ENCODE measurements around the gene VPS37C.

Gene VPS37C

DNA sequence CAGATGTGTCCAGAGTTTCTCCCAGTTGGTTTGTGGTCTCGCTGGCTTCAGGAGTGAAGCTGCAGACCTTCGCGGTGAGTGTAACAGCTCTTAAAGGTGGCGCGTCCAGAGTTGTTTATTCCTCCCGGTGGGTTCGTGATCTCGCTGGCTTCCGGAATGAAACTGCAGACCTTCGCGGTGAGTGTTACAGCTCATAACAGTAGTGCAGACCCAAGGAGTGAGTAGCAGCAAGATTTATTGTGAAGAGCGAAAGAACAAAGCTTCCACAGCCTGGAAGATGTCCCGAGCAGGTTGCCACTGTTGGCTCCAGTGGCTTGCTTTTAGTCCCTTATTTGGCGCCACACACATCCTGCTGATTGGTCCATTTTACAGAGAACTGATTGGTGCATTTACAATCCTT, 40.2 kb upstream of the VPS37C start:
- Histone ChIP-seq H3K9ac (ENCODE audit: low read length) (no peak overlapping the region), H3K4me3 (ENCODE audit: low read length) (no peak overlapping the region), H3K27ac (ENCODE audit: low read length) (no peak overlapping the region), H3K27me3 (ENCODE audit: low read depth, low read length) (peaks cover 5% of the 10 kb centered on the region; the same call in 1 of the 2 replicates), H2AFZ (ENCODE audit: low read depth, low read length) (no peak overlapping the region), H3K9me3 (ENCODE audit: insufficient read depth, low read length) (no peaks in the 10 kb centered on the region), H3K79me2 (ENCODE audit: low read length) (no peaks in the 10 kb centered on the region), H3K4me2 (ENCODE audit: low read length) (no peak overlapping the region), H3K4me1 (ENCODE audit: low read length) (no peaks in the 10 kb centered on the region), H3K36me3 (replicated peaks; ENCODE audit: low read depth, low read length) (no peaks in the 10 kb centered on the region), H4K20me1 (ENCODE audit: insufficient read depth, low read length) (no peaks in the 10 kb centered on the region)
- TF ChIP-seq, protein P1, sequence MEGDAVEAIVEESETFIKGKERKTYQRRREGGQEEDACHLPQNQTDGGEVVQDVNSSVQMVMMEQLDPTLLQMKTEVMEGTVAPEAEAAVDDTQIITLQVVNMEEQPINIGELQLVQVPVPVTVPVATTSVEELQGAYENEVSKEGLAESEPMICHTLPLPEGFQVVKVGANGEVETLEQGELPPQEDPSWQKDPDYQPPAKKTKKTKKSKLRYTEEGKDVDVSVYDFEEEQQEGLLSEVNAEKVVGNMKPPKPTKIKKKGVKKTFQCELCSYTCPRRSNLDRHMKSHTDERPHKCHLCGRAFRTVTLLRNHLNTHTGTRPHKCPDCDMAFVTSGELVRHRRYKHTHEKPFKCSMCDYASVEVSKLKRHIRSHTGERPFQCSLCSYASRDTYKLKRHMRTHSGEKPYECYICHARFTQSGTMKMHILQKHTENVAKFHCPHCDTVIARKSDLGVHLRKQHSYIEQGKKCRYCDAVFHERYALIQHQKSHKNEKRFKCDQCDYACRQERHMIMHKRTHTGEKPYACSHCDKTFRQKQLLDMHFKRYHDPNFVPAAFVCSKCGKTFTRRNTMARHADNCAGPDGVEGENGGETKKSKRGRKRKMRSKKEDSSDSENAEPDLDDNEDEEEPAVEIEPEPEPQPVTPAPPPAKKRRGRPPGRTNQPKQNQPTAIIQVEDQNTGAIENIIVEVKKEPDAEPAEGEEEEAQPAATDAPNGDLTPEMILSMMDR (IDR thresholded peaks at IDR 0.05; ENCODE audit: low read depth, low read length): no peak
- no peak for TF ChIP-seq EZH2phosphoT487 (IDR thresholded peaks at IDR 0.05; ENCODE audit: low read depth)

DNA sequence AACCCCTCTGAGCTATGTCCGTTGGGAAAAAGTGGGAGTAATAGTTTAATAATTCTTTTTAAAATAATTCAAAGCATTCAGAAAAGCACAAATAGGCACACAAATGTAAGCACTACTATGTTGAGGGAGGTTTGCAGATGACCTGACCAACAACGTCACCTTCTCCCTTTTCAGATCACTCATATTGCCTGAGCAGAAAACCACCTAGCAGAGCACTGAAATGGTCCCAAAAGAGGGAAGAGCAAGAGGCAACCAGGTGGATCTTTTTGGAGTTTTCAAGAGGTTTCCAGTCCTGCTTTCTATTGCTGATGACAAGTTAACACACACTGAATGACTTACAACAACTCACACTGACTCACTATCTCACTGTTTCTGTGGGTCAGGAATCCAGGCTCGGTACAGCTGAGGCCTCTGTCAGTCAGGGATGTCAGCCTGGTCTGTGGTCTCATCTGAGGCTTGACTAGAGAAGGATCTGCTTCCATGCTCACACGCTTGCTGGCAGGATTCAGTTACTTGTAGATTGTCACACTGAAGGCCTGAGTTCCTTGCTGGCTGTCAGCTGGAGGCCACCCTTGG, 37.8 kb upstream of the VPS37C start:
- Histone ChIP-seq H4K20me1 (ENCODE audit: insufficient read depth, low read length) (no peaks in the 10 kb centered on the region), H2AFZ (ENCODE audit: low read depth, low read length) (no peak overlapping the region), H3K9me3 (ENCODE audit: insufficient read depth, low read length) (no peaks in the 10 kb centered on the region), H3K9ac (ENCODE audit: low read length) (no peak overlapping the region), H3K4me3 (ENCODE audit: low read length) (no peak overlapping the region), H3K4me2 (ENCODE audit: low read length) (no peak overlapping the region), H3K27ac (ENCODE audit: low read length) (no peak overlapping the region), H3K79me2 (ENCODE audit: low read length) (no peaks in the 10 kb centered on the region), H3K27me3 (ENCODE audit: low read depth, low read length) (peaks cover 13% of the 10 kb centered on the region), H3K4me1 (ENCODE audit: low read length) (no peaks in the 10 kb centered on the region), H3K36me3 (replicated peaks; ENCODE audit: low read depth, low read length) (no peaks in the 10 kb centered on the region)
- TF ChIP-seq EZH2phosphoT487 (IDR thresholded peaks at IDR 0.05; ENCODE audit: low read depth): no peak
- TF ChIP-seq, protein P1 (IDR thresholded peaks at IDR 0.05; ENCODE audit: low read depth, low read length): no peak

DNA sequence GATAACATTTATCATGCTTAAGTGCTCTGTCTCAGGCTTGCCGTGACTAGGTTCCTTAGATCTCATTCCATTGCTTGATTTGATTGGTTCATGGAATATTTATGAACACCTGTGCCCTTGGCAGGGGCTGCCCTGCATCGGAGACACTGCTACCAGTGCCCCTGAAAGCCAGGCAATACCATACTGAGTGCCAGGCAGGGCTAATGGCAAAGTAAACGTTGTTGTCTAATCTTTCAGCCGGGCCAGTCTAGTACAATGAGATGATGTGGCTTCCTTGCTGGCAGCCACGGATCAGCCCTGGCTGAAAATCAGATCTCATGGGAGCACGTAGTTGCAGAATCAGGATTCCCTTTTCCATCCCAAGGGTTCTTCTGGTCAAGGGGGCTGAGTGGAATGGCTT, 37.1 kb upstream of the VPS37C start:
- H3K79me2 ChIP-seq (ENCODE audit: low read length): no peaks in the 10 kb centered on the region
- no peaks in the 10 kb centered on the region for H3K36me3 ChIP-seq (replicated peaks; ENCODE audit: low read depth, low read length)
- no peaks in the 10 kb centered on the region for H3K4me1 ChIP-seq (ENCODE audit: low read length)
- H4K20me1 ChIP-seq (ENCODE audit: insufficient read depth, low read length): no peaks in the 10 kb centered on the region
- H3K27me3 ChIP-seq (ENCODE audit: low read depth, low read length): peaks cover 13% of the 10 kb centered on the region
- no peak overlapping the region for H3K4me2 ChIP-seq (ENCODE audit: low read length)
- TF ChIP-seq, protein P1 (IDR thresholded peaks at IDR 0.05; ENCODE audit: low read depth, low read length): no peak
- no peak for TF ChIP-seq EZH2phosphoT487 (IDR thresholded peaks at IDR 0.05; ENCODE audit: low read depth)
- no peak overlapping the region for H3K9ac ChIP-seq (ENCODE audit: low read length)
- no peak overlapping the region for H3K4me3 ChIP-seq (ENCODE audit: low read length)
- no peak overlapping the region for H2AFZ ChIP-seq (ENCODE audit: low read depth, low read length)
- H3K27ac ChIP-seq (ENCODE audit: low read length): no peak overlapping the region
- H3K9me3 ChIP-seq (ENCODE audit: insufficient read depth, low read length): no peaks in the 10 kb centered on the region

DNA sequence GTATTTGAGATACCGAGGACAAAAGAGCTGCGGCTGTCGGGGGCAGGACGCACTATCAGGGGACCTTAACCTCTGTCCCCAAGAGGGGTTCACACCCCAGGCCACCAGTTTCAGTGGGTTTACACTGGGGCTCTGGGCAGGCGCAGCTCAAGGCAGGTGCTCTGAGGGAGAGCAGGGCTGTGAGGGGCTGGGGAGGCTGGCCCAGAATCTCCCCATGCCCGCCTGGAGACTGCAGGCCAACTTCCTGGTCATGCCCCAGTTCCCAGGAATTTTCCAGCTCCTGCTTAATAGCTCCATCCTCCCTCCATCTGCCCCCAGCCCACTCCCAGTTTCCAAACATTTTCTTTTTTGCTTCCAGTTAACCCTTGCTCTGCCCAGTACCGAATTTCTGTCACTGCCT, 34.5 kb upstream of the VPS37C start:
- Histone ChIP-seq H2AFZ (ENCODE audit: low read depth, low read length) (no peak overlapping the region), H3K9me3 (ENCODE audit: insufficient read depth, low read length) (no peaks in the 10 kb centered on the region), H3K27me3 (ENCODE audit: low read depth, low read length) (peaks cover 8% of the 10 kb centered on the region), H3K4me1 (ENCODE audit: low read length) (no peaks in the 10 kb centered on the region), H3K9ac (ENCODE audit: low read length) (no peak overlapping the region), H3K27ac (ENCODE audit: low read length) (no peak overlapping the region), H4K20me1 (ENCODE audit: insufficient read depth, low read length) (no peaks in the 10 kb centered on the region), H3K4me2 (ENCODE audit: low read length) (no peak overlapping the region), H3K4me3 (ENCODE audit: low read length) (no peak overlapping the region), H3K79me2 (ENCODE audit: low read length) (no peaks in the 10 kb centered on the region), H3K36me3 (replicated peaks; ENCODE audit: low read depth, low read length) (no peaks in the 10 kb centered on the region)
- no peak for TF ChIP-seq EZH2phosphoT487 (IDR thresholded peaks at IDR 0.05; ENCODE audit: low read depth)
- TF ChIP-seq, protein P1 (IDR thresholded peaks at IDR 0.05; ENCODE audit: low read depth, low read length): no peak

Measured in OCI-LY3 (cell line).